GM12878 (cell line): ENCODE results near the gene RRAS.

Experiments used
- FOXM1 ChIP-seq: IDR thresholded peaks from 2 replicates; pipeline ENCODE4 v1.6.1; 2012; ENCODE audit warnings: low read depth, mild to moderate bottlenecking, inconsistent platforms, low read length, moderate library complexity
- SP1 ChIP-seq: IDR thresholded peaks from one replicate; pipeline ENCODE4 v1.6.1; 2011; ENCODE audit warnings: low read depth, low read length

DNA sequence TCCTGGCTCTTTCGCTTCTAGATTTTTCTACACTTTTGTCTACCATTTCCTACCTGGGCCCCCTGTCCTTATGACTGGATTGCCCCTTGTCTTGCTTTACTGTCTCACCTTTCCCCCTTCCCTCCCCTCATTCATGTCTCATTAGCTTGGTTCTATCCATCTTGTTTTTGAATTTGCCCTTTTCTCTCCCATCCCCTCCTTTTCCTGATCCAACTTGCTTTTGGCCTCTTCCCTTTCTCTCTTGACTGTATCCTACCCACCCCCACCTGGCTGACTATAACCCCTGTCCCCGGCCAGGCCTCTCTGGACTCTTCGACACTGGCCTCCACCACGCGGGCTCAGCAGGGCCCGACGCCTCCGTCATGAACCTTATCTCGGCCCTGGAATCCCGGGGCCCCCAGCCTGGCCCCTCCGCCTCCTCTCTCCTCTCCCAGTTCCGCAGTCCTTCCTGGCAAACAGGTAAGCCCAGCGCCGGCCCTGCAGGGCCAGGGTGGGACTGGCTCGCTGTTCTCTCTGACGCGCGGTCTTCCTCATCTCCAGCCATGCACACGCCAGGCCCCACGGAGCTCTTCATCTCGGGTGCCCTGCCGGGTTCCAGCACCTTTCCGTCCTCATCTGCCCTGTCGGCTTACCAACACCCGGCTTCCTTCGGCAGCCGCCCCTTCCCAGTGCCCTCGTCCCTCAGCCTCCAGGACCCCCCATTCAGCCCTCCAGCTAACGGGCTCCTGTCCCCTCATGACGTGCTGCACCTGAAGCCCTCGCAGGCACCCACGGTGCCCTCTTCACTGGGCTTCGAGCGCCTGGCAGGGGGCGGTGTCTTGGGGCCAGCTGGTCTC lies 45.6 kb downstream of the RRAS start:
- TF ChIP-seq SP1: no peak
- TF ChIP-seq FOXM1: no peak
